HG02970 (cell line): ENCODE data around the gene TMOD4.
"Not testable (repeated sequence)": the region's sequence is repeated elsewhere in the genome, so short reads cannot be mapped to it uniquely, and the experiment has no call there.

Source experiments
- ATAC-seq: cut with Tn5 transposase; IDR thresholded peaks from one replicate; pipeline ENCODE4 v1.9.1; 2021; ENCODE audit warnings: mild to moderate bottlenecking, moderate library complexity, moderate number of reproducible peaks; ENCODE audit not compliant: unreplicated experiment, low FRiP score

The TMOD4 gene

DNA sequence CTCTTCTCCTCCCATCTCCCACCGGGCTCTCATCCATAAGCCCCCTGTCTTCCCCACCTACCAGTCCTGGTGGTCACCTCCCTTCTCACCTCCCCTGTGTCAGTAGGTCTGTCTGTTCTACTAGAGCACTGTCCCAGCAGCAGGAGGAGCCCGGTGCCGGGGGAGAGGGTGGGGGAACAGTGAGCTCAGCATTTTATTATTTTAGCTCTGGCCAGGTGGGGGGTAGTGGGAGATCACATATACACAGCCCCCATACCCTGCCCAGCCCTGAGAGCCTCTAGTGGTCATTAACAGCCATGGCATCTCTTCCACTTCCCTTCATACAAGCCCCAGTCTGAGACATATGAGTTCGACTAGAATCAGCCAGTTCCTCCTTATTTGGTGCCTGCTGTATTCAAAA is at the start of gene TMOD4:
Gene TMOD4, minus strand, starts transcription at position 119 of the 400 bp plus-strand sequence. CDS start 1,106 bp downstream, outside the sequence.
- no peak for ATAC-seq

GRCh38 chr1:151222130-151222529 is 46.3 kb upstream of the TMOD4 start:
- ATAC-seq, result no peak

DNA sequence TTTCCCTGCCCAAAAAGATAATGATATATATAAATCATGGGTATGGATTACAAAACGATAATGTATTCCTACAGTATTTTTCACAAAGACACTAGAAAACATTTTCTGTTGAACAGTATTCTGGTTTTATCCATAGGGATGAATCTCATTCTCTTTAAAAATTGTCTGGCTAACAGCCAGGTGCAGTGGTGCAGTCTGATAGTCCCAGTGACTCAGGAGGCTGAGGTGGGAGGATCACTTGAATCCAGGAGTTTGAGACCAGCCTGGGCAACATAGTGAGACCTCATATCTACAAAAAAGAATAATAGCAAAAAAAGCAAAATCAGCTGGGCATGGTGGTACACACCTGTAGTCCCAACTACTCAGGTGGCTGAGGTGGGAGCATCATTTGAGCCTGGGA is 45.8 kb upstream of the TMOD4 start:
- no peak for ATAC-seq

DNA sequence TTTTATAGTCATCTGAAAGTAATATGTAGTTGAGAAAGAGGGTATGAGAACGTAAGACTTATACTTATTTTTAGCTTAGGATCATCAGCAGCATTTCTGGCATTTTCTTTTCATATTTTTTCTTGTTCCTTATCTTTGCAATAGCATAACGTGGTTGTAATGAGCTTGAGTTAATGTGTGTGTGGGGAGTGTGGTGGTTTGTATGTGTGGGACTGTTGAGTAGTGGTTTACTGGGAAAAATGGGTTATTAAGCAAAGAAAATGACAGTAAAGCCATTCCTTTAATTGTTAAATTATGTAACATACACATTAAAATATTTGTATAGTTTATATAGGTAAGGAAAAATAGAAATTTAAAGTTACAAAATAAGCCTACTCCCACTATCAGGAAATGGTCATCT is 37.8 kb upstream of the TMOD4 start:
- no peak for ATAC-seq

DNA sequence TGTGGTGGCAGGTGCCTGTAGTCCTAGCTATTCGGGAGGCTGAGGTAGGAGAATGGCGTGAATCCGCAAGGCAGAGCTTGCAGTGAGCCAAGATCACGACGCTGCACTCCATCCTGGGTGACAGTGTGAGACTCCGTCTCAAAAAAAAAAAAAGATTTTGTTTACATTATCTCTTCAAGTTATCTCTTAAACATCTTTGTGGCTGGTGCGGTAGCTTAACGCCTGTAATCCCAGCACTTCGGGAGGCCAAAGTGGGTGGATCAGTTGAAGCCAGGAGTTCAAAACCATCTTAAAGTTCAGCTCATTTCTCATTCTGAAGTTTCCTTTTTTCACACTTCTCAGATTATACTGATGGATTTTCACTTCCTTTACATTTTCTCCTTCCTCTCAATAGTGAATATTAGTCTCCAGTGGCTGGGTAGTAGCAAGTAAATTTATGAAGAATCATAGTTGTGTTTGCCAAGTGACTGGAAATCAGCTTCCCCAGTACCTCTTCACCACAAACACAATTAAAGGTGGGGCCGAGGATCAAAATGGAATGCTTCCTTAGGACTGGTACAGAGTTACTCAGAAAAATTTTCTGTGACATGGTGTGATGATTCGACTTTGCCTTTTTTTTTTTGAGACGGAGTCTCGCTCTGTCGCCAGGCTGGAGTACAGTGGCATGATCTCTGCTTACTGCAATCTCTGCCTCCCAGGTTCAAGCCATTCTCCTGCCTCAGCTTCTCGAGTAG is 36.4 kb upstream of the TMOD4 start:
- no peak for ATAC-seq

DNA sequence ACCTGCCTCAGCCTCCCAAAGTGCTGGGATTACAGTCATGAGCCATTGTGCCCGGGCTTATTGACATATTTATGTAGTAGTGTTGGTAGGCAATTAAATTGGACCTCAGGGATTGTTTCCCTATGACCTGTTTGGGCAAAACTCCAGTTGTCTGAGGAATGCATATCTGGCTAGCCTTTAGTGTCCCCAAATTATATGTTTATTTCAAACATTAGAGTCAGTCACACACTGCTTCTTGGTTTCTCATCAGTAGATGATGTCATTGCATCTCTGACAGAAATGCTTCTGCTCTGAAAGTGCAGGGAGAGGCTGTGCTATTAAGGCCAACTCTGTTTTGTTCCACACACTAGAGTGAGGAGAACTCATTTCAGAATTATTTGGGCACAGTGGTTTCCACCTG is 35.0 kb upstream of the TMOD4 start:
- no peak for ATAC-seq

DNA sequence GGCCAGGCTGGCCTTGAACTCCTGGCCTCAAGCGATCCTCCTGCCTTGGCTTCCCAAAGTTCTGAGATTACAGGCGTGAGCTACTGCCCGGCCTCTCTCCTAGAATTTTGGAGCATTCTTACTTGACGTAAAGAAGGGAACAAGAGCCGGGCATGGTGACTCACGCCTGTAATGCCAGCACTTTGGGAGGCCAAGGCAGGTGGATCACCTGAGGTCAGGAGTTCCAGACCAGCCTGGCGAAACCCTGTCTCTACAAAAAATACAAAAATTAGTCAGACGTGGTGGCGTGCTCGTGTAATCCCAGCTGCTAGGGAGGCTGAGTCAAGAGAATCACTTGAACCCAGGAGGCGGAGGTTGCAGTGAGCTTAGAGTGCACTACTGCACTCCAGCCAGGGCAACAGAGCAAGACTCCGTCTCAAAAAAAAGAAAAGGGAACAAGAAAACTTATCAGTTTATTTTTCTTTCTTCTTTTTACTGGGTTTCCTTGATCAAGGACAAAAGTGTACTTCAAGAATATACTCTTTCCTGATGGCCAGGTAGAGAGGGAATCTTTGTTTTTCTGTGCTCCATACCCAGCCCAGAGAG is 29.7 kb upstream of the TMOD4 start:
- ATAC-seq, result not testable (repeated sequence)

- no peak for ATAC-seq
Measured at GRCh38 chr1:151199873-151200581, 24.2 kb upstream of the TMOD4 start.

DNA sequence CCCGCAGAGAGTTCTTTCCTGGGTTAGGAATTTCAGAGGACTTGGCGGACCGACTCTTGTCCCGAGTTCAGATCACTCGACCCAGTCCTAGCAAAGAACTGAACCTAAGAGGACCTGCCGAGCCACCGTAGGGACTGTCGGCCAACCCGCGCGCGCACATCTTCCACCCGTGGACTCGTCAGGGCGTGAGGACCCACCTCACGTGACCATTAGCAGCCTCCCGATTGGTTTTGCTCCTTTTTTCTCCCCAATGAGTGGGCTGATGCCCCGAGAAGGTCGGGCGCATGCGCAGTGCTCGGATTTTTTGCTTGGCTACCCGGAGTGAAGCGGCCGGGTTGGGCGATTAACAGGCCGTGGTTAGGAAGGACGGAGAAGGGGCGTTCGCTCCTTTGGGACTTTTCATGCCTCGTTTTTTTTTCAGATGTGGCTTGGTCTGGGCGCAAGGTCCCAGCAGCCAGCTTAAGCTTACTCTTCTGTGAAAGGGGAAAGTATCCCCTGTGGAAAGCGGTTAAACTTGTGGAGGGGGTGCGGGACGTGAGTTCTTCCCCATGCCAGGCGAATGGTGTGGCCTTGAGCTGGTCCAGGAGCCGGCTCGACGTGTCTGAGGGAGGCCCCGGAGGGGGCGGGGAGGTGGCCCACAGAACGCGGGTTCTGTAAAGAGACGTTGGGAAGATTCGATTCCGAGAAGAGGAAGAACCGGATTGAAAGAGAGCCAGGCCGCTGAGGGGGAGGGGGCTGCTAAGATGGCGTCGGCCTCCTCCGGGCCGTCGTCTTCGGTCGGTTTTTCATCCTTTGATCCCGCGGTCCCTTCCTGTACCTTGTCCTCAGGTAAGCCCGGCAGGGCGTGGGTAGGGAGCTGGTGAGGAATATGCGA is 22.7 kb upstream of the TMOD4 start, which contains the start of gene PIP5K1A:
Gene PIP5K1A, plus strand, starts transcription at position 299 of the 874 bp plus-strand sequence. Its CDS starts 445 bp downstream, at position 744.
- ATAC-seq, result peak; percentile 87

DNA sequence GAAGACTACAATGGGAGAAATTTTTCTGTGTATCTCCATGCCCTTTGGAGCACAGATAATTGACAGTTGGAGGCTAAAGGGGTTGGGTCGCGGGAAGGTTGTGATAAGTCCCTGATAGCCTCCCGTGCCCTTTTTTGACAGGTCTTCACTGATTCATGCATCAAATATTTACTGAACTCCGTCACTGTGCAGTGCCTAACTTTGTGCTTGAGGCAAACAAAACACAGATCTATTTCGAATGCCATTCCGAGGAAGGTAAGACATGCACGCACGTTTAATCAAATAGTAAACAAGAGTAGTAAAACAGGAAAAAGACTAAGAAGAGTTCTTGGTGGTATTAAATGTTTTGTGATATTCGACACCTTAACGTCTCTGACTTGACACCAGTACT is 22.1 kb upstream of the TMOD4 start:
- no peak for ATAC-seq

- ATAC-seq, result no peak
Measured at GRCh38 chr1:151196292-151196800, 20.6 kb upstream of the TMOD4 start.

DNA sequence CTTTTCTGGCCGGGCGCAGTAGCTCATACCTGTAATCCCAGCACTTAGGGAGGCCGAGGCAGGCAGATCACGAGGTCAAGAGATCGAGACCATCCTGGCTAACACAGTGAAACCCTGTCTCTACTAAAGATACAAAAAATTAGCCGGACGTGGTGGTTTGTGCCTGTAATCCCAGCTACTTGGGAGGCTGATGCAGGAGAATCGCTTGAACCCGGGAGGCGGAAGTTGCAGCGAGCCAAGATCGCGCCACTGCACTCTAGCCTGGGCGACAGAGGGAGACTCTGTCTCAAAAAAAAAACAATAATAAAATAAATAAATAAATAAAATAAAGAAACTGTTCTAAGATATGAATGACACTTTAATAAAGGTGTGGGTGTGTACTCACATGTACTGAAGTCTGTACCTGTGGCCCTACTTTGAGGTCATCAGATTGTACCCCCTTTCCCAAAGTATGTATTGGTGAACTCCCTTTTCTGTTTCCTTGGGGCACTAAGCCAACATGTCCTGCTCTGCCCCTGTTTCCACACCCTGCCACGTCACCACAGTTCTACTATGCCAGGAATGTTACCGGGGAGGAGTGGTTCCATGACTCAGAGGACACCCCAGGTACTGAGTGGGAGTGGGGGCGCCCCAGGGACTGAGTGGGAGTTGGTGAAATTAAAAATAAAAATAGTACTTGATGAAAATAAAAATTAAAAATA is 19.3 kb upstream of the TMOD4 start:
- ATAC-seq, result not testable (repeated sequence)

GRCh38 chr1:151193856-151194255 is 18.1 kb upstream of the TMOD4 start:
- no peak for ATAC-seq

DNA sequence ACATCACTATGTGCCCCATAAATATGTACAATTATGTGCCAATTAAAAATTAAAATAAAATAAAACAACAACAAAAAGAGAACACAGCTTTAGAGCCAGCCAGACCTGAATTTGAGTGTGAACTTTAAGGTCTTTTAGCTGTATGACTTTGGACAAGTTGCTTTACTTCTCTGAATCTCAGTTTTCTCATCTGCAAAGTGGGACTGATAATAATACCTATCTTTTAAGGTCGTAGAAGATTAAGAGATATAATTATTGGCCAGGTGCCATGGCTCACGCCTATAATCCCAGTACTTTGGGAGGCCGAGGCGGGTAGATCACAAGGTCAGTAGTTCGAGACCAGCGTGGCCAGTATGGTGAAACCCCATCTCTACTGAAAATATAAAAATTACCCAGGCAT is 17.5 kb upstream of the TMOD4 start:
- no peak for ATAC-seq

GRCh38 chr1:151192047-151192446 is 16.3 kb upstream of the TMOD4 start:
- ATAC-seq, result no peak

DNA sequence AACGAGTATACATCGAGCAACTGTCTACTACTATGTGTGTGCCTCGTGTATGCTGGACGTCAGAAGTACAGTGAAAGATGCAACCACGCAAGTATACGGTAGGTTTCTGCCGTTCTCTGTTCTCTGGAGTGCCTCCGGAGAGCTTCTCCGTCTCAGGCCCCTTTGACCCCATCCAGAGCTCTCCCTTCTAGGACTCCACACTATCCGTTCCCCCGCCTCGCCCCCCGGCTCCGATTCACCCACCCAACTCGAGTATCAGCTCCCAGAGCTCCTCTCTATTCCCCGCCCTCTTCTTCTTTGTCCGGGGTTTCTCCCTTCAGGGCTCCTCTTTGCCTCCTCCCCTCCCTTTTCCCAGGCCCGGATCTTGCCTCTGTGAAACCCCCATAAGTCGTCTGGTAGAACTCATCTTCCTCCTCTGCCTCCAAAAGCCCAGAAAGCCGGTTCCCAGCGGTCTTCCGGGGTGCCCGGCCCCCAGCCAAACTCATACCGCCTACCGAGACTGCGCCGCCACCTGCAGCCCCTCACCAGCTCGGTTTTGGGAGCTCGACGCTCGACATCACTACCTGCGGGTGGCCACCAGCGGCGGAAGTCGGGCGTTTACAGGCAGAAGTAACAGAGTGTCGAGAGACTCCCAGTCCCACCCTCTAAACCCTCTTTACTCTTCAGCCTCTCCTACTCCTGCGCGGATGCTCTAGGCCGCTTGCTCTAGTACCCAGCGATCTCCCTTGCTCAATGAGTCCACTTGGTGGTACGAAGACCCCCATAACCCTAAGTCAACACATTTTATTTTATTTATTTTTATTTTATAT is 14.1 kb upstream of the TMOD4 start, which contains the start of gene VPS72:
Gene VPS72, minus strand, starts transcription at position 561 of the 809 bp plus-strand sequence. Its CDS starts 76 bp downstream, at position 485.
- peak; percentile 80 for ATAC-seq

DNA sequence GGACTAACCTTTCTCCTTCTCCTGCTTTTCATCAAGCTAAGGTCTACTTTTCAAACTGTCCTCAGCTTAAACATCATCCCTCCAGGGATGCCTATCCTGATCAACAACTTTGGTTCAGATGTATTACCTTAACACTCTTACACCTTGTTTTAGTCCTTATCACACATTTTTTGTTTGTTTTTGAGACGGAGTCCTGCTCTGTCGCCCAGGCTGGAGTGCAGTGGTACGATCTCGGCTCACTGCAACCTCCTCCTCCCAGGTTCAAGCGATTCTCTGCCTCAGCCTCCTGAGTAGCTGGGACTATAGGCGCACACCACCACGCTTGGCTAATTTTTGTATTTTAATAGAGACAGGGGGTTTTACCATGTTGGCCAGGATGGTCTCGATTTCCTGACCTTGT is 12.9 kb upstream of the TMOD4 start:
- not testable (repeated sequence) for ATAC-seq

- no peak for ATAC-seq
Measured at GRCh38 chr1:151187205-151187604, 11.4 kb upstream of the TMOD4 start.

- ATAC-seq, result no peak
Measured at GRCh38 chr1:151184211-151184610, 8.4 kb upstream of the TMOD4 start.
